ENCODE data around the gene BACH1.
A peak's percentile ranks its signal among the peaks of the same experiment; 100 is the strongest.
"Not testable (repeated sequence)": the region's sequence is repeated elsewhere in the genome, so short reads cannot be mapped to it uniquely, and the experiment has no call there.

Gene BACH1

GRCh38 chr21:29356291-29356690, 57.6 kb downstream of the BACH1 start:
- CTCF ChIA-PET = interaction anchor here (0.6 kb wide), 1 partner anchor 14 kb away, joined by 3 read pairs; no protein-coding TSS in a partner anchor
- H3K27me3 Mint-ChIP-seq, H3K4me1 Mint-ChIP-seq, H3K4me3 Mint-ChIP-seq, H3K27ac Mint-ChIP-seq, DNase-seq: not testable (repeated sequence)
- Mint-ChIP-seq H3K36me3 (peaks cover 22% of the 10 kb centered on the region), H3K9me3 (peaks cover 18% of the 10 kb centered on the region)

GRCh38 chr21:29356810-29357209, 58.1 kb downstream of the BACH1 start:
- H3K27me3 Mint-ChIP-seq, H3K27ac Mint-ChIP-seq, H3K4me3 Mint-ChIP-seq, H3K4me1 Mint-ChIP-seq, DNase-seq, CTCF ChIA-PET: not testable (repeated sequence)
- H3K9me3 Mint-ChIP-seq = peaks cover 18% of the 10 kb centered on the region
- H3K36me3 Mint-ChIP-seq = peaks cover 18% of the 10 kb centered on the region

DNA sequence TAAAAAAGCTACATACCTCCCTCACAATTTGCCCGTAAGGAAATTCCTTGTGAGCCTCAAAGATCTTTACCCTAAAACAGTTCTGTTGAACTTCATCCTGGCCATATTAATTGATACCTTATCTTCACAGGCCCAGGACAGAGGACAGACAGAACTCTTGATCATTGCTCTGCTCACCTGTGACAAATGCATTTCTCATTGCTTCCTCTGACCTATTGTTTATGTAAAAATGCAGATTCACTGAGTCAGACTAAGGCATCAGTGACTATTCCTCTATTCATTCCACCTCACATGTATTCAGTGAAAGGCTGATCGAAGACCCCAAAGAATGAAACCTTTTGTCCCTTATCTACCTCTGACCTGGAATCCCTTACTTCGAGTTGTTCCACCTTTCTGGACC, 61.0 kb downstream of the BACH1 start:
- H3K27me3 Mint-ChIP-seq = no peaks in the 10 kb centered on the region
- no peak for DNase-seq
- H3K4me1 Mint-ChIP-seq = peaks cover 8% of the 10 kb centered on the region
- CTCF ChIA-PET = interaction anchor here (1.4 to 2.7 kb wide), 3 partner anchors 11 to 17 kb away, joined by 4 to 16 read pairs (median 12); no protein-coding TSS in a partner anchor
- no peak overlapping the region for H3K4me3 Mint-ChIP-seq
- H3K36me3 Mint-ChIP-seq = peaks cover 8% of the 10 kb centered on the region
- peaks cover 7% of the 10 kb centered on the region for H3K9me3 Mint-ChIP-seq
- no peak overlapping the region for H3K27ac Mint-ChIP-seq

GRCh38 chr21:29360799-29361765, 62.4 kb downstream of the BACH1 start:
- DNase-seq = no peak
- Mint-ChIP-seq H3K36me3 (peaks cover 8% of the 10 kb centered on the region), H3K27me3 (no peaks in the 10 kb centered on the region), H3K27ac (no peak overlapping the region), H3K4me3 (no peak overlapping the region), H3K9me3 (no peaks in the 10 kb centered on the region), H3K4me1 (peaks cover 8% of the 10 kb centered on the region)
- CTCF ChIA-PET = interaction anchor here (0.9 to 2.7 kb wide), 10 partner anchors 9 to 683 kb away, joined by 3 to 16 read pairs (median 3); no protein-coding TSS in a partner anchor

DNA sequence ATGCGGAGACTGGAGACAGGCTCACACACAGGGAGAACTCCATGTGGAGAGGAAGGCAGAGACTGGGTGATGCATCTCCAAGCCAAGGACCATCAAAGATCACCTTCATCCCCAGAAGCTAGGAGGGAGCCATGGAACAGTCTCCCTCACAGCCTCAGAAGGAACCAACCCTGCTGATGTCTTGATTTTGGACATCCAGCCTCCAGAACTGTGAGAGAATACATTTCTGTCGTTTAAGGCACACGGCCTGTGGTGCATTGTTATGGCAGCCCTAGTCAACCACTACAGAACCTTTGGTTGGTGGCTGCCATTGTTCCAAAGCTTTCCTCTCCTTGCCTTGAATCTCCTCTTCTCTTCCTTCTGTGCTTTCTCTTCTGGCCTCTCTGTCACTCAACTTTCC, 64.0 kb downstream of the BACH1 start:
- H3K9me3 Mint-ChIP-seq = no peaks in the 10 kb centered on the region

DNA sequence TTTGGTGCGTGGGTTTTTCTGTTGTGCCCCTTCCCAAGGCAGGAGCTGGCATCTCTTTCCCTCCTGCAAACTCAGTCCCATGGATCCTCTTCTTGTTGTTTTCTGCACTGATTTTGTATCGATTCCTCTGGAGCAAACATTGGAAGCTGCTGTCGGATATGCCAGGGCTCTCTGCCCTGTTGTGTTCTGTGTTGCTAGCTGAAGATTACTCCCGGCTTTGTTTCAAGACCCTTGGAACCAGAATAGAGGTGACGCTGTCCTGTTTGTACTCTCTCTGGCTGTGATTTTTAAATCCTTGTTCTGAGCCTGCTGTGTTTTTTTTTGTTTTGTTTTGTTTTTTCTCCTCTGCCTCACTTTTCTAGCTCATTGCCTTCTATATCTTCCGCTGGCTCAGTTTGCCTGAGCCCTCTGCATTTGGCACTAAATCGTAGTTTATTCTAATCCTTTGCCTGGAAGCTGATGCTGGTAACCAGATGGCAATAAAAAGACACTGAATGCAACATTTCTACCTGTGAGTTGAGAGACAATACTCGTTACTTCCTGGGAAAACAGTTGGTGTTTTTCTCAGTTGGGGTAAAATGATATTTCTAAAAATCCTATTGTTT, 67.0 kb downstream of the BACH1 start:
- CTCF ChIA-PET = interaction anchor here (0.7 to 1.1 kb wide), 3 partner anchors 91 to 205 kb away, joined by 3 to 4 read pairs (median 3); no protein-coding TSS in a partner anchor

More for the DNA sequence above, 64.0 kb downstream of the BACH1 start:
- Mint-ChIP-seq H3K4me3 (no peak overlapping the region), H3K27ac (no peak overlapping the region), H3K36me3 (peaks cover 8% of the 10 kb centered on the region), H3K4me1 (peaks cover 5% of the 10 kb centered on the region), H3K27me3 (no peaks in the 10 kb centered on the region)
- CTCF ChIA-PET = no interaction called here
- DNase-seq = no peak

GRCh38 chr21:29366532-29366931, 67.8 kb downstream of the BACH1 start:
- no peaks in the 10 kb centered on the region for H3K27me3 Mint-ChIP-seq
- no peak overlapping the region for H3K27ac Mint-ChIP-seq
- H3K4me1 Mint-ChIP-seq = no peaks in the 10 kb centered on the region
- H3K36me3 Mint-ChIP-seq = peaks cover 5% of the 10 kb centered on the region
- H3K9me3 Mint-ChIP-seq = no peaks in the 10 kb centered on the region
- CTCF ChIA-PET = no interaction called here
- DNase-seq = no peak
- H3K4me3 Mint-ChIP-seq = no peak overlapping the region

More for the DNA sequence above, 67.0 kb downstream of the BACH1 start:
- Mint-ChIP-seq H3K4me3 (no peak overlapping the region), H3K27ac (no peak overlapping the region), H3K27me3 (no peaks in the 10 kb centered on the region), H3K4me1 (no peaks in the 10 kb centered on the region), H3K9me3 (no peaks in the 10 kb centered on the region), H3K36me3 (peaks cover 5% of the 10 kb centered on the region)
- DNase-seq = no peak

- Mint-ChIP-seq H3K27me3 (no peaks in the 10 kb centered on the region), H3K36me3 (peaks cover 5% of the 10 kb centered on the region), H3K27ac (no peak overlapping the region), H3K4me1 (no peaks in the 10 kb centered on the region), H3K9me3 (no peaks in the 10 kb centered on the region), H3K4me3 (no peak overlapping the region)
- no peak for DNase-seq
- CTCF ChIA-PET = no interaction called here
Observed at GRCh38 chr21:29367335-29367734, 68.6 kb downstream of the BACH1 start.

- Mint-ChIP-seq H3K4me1 (no peaks in the 10 kb centered on the region), H3K4me3 (no peak overlapping the region), H3K27ac (no peak overlapping the region), H3K27me3 (no peaks in the 10 kb centered on the region), H3K36me3 (no peaks in the 10 kb centered on the region), H3K9me3 (no peaks in the 10 kb centered on the region)
- CTCF ChIA-PET = interaction anchor here (0.7 to 1.2 kb wide), 2 partner anchors 8 to 111 kb away, joined by 5 to 7 read pairs; no protein-coding TSS in a partner anchor
- no peak for DNase-seq
Observed at GRCh38 chr21:29368906-29369305, 70.2 kb downstream of the BACH1 start.

GRCh38 chr21:29371464-29371863, 72.7 kb downstream of the BACH1 start:
- Mint-ChIP-seq H3K27me3 (no peaks in the 10 kb centered on the region), H3K36me3 (no peaks in the 10 kb centered on the region), H3K4me3 (no peak overlapping the region), H3K9me3 (no peaks in the 10 kb centered on the region), H3K27ac (no peak overlapping the region), H3K4me1 (peaks cover 2% of the 10 kb centered on the region)
- CTCF ChIA-PET = interaction anchor here (0.6 to 4.4 kb wide), 19 partner anchors 11 to 299 kb away, joined by 3 to 20 read pairs (median 4); no protein-coding TSS in a partner anchor
- no peak for DNase-seq

DNA sequence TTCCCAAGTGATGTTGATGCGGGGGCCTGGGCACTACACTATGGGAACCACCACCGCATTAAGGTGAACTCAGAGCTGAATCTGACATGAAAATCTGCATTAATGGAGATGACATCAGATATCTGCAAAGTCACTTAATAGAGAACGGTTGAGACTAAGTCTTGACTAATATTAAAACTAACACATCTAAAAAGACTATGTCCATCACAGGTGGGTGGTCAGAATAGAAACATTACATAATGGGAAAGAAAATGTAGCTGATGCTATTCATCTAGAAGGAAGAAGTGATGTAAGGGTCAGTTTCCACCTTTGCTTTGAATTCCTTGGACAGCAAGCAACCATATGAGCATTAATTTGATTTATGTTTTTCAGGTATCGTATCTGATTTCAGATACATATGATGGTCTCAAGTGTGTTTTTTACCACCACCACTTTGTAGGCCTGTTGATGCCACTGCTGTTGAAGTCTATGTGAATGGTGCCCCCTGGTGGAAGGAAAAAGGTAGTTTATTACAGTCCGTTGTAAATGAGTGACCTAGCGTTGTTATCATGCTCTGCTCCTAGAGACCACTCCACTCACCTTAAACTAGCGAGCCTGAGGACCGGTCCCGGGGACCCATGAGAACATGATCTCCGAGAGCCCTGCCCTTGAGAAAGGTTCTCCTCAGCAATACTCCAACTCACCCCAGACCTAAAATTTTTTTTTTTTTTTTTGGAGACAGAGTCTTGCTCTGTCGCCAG, 73.5 kb downstream of the BACH1 start:
- Mint-ChIP-seq H3K36me3 (no peaks in the 10 kb centered on the region), H3K9me3 (no peaks in the 10 kb centered on the region), H3K27me3 (no peaks in the 10 kb centered on the region), H3K4me1 (peaks cover 9% of the 10 kb centered on the region), H3K4me3 (no peak overlapping the region), H3K27ac (no peak overlapping the region)
- CTCF ChIA-PET = interaction anchor here (0.6 to 4.4 kb wide), 22 partner anchors 12 to 292 kb away, joined by 3 to 20 read pairs (median 4); no protein-coding TSS in a partner anchor
- peak; percentile 57 for DNase-seq

GRCh38 chr21:29374481-29374880, 75.8 kb downstream of the BACH1 start:
- DNase-seq = no peak
- H3K4me3 Mint-ChIP-seq = no peak overlapping the region
- H3K36me3 Mint-ChIP-seq = peaks cover 3% of the 10 kb centered on the region
- no peaks in the 10 kb centered on the region for H3K9me3 Mint-ChIP-seq
- H3K27ac Mint-ChIP-seq = no peak overlapping the region
- peaks cover 9% of the 10 kb centered on the region for H3K4me1 Mint-ChIP-seq
- H3K27me3 Mint-ChIP-seq = no peaks in the 10 kb centered on the region
- CTCF ChIA-PET = interaction anchor here (4.4 kb wide), 1 partner anchor 287 kb away, joined by 17 read pairs; no protein-coding TSS in a partner anchor

DNA sequence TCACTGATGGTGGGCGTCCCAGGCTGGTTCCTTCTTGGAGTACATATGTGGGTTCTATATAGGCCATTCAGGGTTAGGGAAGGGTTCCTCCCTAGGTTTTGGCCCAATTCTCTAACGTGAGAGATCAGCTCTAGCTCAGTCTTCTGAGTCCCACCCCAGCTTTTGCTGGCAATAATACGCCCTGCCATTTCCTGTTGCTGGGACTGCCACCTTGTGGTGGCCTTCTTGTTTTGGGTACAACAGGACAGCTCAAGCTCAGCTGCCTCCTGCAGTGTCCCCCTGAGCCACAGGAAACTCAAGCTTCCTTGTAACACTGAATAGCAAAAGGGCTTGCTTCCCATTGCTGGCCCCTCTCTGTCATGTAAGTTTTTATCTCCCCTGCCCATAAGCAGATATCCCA, 77.8 kb downstream of the BACH1 start:
- no peaks in the 10 kb centered on the region for H3K9me3 Mint-ChIP-seq
- CTCF ChIA-PET = interaction anchor here (0.6 to 2.5 kb wide), 14 partner anchors 15 to 631 kb away, joined by 3 to 19 read pairs (median 4); no protein-coding TSS in a partner anchor
- H3K36me3 Mint-ChIP-seq = peaks cover 3% of the 10 kb centered on the region
- no peak overlapping the region for H3K27ac Mint-ChIP-seq
- no peak overlapping the region for H3K4me3 Mint-ChIP-seq
- peak; percentile 72 for DNase-seq
- peaks cover 9% of the 10 kb centered on the region for H3K4me1 Mint-ChIP-seq
- no peaks in the 10 kb centered on the region for H3K27me3 Mint-ChIP-seq
